C4-2B (cell line): Measurements from ENCODE around the gene MPV17L.
"Not testable (repeated sequence)": the region's sequence is repeated elsewhere in the genome, so short reads cannot be mapped to it uniquely, and the experiment has no call there.

Source experiments
- ZFX ChIP-seq: fragments of 450-650 bp; IDR thresholded peaks from 2 replicates; pipeline ENCODE4 v1.6.1; 2017
- TF ChIP-seq, protein P1 (sequence below): fragments of 450-650 bp; conservative IDR thresholded peaks from 2 replicates; pipeline ENCODE4 v1.5.1; 2017; ENCODE audit warnings: mild to moderate bottlenecking

DNA sequence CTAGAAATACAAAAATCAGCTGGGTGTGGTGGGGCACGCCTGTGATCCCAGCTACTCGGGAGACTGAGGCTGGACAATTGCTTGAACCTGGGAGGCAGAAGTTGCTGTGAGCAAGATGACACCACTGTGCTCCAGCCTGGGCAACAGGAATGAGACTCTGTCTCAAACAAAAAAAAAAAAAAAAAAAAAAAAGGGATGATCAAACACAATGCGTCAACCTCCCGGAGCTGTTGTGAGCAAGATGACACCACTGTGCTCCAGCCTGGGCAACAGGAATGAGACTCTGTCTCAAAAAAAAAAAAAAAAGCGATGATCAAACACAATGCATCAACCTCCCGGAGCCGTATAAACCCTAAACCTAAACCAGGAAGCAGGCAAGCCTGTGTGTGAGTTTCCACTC, 38.1 kb upstream of the MPV17L start:
- TF ChIP-seq, protein P1, sequence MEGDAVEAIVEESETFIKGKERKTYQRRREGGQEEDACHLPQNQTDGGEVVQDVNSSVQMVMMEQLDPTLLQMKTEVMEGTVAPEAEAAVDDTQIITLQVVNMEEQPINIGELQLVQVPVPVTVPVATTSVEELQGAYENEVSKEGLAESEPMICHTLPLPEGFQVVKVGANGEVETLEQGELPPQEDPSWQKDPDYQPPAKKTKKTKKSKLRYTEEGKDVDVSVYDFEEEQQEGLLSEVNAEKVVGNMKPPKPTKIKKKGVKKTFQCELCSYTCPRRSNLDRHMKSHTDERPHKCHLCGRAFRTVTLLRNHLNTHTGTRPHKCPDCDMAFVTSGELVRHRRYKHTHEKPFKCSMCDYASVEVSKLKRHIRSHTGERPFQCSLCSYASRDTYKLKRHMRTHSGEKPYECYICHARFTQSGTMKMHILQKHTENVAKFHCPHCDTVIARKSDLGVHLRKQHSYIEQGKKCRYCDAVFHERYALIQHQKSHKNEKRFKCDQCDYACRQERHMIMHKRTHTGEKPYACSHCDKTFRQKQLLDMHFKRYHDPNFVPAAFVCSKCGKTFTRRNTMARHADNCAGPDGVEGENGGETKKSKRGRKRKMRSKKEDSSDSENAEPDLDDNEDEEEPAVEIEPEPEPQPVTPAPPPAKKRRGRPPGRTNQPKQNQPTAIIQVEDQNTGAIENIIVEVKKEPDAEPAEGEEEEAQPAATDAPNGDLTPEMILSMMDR = not testable (repeated sequence)
- TF ChIP-seq ZFX = not testable (repeated sequence)
